Measurements from ENCODE around the gene VPS45.
A peak's percentile ranks its signal among the peaks of the same experiment; 100 is the strongest.

Gene VPS45

DNA sequence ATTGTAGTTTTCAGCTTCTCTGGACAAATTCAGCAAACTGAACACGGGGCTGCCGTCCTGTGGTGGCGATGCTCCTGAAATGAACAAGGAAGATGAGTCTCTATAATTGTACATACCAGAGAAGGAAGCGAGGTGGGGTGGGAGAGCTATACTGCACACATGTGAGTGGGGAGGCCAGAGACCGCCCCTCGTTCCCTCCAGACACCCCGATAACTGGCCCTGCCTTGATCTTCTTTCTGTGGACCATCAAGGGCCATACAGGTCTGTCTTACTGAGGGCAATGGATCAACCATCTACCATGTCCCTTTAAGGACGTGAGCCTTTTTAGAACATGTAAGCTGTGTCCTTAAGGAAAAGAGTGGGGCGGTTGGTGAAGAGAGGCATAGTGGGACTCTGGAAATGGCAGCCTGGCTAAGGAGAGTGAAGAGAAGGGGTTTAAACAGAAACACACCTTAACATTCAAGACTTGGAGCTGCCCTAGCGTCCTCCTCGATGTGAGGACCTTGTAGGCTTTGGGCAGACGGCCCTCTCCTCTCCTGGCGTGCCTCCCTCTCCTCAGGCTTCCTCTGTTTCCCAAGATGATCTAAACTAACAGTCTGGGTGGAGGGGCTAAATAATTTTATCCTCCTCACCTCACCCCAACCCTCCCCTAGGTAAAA is 88.0 kb downstream of the VPS45 start:
- TF ChIP-seq CTCF (IDR thresholded peaks at IDR 0.05; ENCODE audit: insufficient read depth, low read length, poor library complexity, severe bottlenecking): no peak
- no peak overlapping the region for H3K4me3 ChIP-seq (replicated peaks; ENCODE audit: low read depth, low read length)
- no peak for DNase-seq (ENCODE audit: extremely low read depth, insufficient read length)
- H3K36me3 ChIP-seq (ENCODE audit: control insufficient read depth, insufficient read depth, low read length): peaks cover 36% of the 10 kb centered on the region
- H3K27me3 ChIP-seq (replicated peaks; ENCODE audit: control insufficient read depth, insufficient read depth, low read length): no peaks in the 10 kb centered on the region

DNA sequence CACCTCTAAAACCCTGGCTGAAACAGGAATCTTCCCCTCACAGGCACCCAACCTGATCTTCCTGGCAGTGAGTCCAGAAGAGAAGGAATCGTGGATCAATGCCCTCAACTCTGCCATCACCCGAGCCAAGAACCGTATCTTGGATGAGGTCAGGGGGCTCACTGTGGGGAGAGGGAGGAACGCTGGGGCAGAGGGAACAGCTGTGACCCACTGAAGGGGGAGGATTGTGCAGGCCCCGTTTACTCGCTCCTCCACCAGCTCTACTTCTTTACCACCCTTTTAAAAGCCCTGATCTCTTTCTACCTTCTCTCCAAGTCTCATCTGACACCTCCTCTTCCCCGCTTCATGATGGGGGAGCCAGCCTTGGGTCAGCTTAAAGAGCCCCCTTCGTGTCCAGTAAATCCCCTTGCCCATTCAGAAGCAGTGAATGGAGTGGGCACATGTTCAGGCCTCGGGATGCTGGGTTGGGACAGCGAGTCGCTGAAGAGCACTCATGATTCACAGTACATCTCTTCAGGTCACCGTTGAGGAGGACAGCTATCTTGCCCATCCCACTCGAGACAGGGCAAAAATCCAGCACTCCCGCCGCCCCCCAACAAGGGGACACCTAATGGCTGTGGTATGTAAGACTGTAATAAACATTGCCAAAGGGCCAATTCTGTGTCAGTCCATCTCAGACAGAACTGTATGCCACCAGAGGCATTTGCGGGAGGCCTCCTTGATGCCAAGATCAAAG is 89.5 kb downstream of the VPS45 start:
- no peak for DNase-seq (ENCODE audit: extremely low read depth, insufficient read length)
- peaks cover 36% of the 10 kb centered on the region for H3K36me3 ChIP-seq (ENCODE audit: control insufficient read depth, insufficient read depth, low read length)

DNA sequence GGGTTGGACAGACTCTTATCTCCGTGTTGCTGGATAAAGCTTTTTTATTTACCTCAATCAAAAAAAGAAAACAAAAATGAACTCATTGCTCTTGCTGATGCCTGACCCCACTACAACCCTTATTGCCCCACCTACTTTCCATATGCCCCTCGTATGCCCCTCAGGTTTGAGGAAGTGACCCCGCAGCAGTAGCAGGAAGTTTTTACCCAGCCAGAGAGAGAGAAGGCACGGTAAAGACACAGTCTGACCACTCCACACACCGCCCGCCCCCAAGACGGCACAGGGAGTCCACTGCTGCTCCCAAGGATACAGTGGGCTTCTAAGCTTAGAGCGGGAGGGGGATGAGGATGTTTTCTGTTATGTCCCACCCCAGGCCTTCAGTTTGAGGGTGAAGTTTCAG is 92.0 kb downstream of the VPS45 start:
- no peak for DNase-seq (ENCODE audit: extremely low read depth, insufficient read length)
- Histone ChIP-seq H3K36me3 (ENCODE audit: control insufficient read depth, insufficient read depth, low read length) (peaks cover 29% of the 10 kb centered on the region), H3K27me3 (replicated peaks; ENCODE audit: control insufficient read depth, insufficient read depth, low read length) (no peaks in the 10 kb centered on the region), H3K4me3 (replicated peaks; ENCODE audit: low read depth, low read length) (peak overlapping the region; percentile 39)
- TF ChIP-seq CTCF (IDR thresholded peaks at IDR 0.05; ENCODE audit: insufficient read depth, low read length, poor library complexity, severe bottlenecking): no peak

More for the DNA sequence above, 89.5 kb downstream of the VPS45 start:
- no peak for TF ChIP-seq CTCF (IDR thresholded peaks at IDR 0.05; ENCODE audit: insufficient read depth, low read length, poor library complexity, severe bottlenecking)
- no peaks in the 10 kb centered on the region for H3K27me3 ChIP-seq (replicated peaks; ENCODE audit: control insufficient read depth, insufficient read depth, low read length)
- H3K4me3 ChIP-seq (replicated peaks; ENCODE audit: low read depth, low read length): no peak overlapping the region

- no peak for TF ChIP-seq CTCF (IDR thresholded peaks at IDR 0.05; ENCODE audit: insufficient read depth, low read length, poor library complexity, severe bottlenecking)
- no peak for DNase-seq (ENCODE audit: extremely low read depth, insufficient read length)
- H3K4me3 ChIP-seq (replicated peaks; ENCODE audit: low read depth, low read length): peak overlapping the region; percentile 59
These were observed 93.5 kb downstream of the VPS45 start for GRCh38 chr1:150160964-150161621.

DNA sequence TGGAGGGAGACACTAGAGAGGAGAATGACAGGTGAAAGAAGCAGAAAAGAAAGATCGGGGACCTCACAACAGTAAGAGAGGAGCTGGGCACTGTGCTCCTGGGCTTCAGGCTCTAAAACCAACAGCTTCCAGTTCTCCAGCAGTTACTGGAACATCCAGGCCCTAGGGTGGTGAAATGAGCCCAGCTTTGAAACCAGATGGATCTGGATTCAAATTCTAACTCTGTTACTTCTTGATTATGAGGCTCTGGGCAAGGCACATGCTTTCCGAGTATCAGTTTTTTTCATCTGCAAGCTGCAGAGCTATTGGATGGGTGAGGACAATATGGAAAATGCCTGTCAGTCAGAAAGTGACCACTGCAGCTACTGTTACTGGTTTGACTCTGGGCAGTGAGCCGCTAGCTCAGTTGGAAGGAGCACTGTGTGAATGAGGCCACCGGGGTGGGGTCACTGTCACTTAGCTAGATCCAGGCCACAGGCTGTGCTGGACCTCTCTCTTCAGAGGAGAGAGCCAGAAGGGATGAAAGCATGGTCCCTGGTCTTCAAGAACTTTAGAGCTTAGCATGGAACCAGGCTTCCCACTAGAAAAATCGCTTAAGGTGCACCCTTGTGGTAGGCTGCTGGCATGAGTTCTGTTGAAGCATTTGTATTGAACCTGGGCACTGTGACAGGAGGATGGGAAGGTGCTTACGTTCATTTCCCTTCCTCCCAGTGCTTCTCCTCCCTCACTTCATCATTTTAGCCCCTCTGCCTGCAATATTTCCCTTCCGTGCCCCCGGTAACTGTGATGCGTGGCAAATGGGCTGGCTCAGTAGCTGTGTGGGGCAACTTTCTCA is 94.4 kb downstream of the VPS45 start:
- H3K36me3 ChIP-seq (ENCODE audit: control insufficient read depth, insufficient read depth, low read length): peaks cover 17% of the 10 kb centered on the region
- no peaks in the 10 kb centered on the region for H3K27me3 ChIP-seq (replicated peaks; ENCODE audit: control insufficient read depth, insufficient read depth, low read length)
- H3K4me3 ChIP-seq (replicated peaks; ENCODE audit: low read depth, low read length): peak overlapping the region; percentile 50
- DNase-seq (ENCODE audit: extremely low read depth, insufficient read length): peak; percentile 54
- TF ChIP-seq CTCF (IDR thresholded peaks at IDR 0.05; ENCODE audit: insufficient read depth, low read length, poor library complexity, severe bottlenecking): peak; percentile 41

More at GRCh38 chr1:150160964-150161621, 93.5 kb downstream of the VPS45 start:
- Histone ChIP-seq H3K36me3 (ENCODE audit: control insufficient read depth, insufficient read depth, low read length) (peaks cover 23% of the 10 kb centered on the region), H3K27me3 (replicated peaks; ENCODE audit: control insufficient read depth, insufficient read depth, low read length) (no peaks in the 10 kb centered on the region)
